HFFc6 (cell line): Measurements from ENCODE around the gene MYO10. TPM values are rescaled to one million over a fixed set of nuclear protein-coding genes. Genes with fewer than 3 reads are reported as not detected.
A peak's percentile ranks its signal among the peaks of the same experiment; 100 is the strongest.

Source experiments
- DNase-seq: peaks from one replicate; pipeline ENCODE4 v3.0.0-alpha.2; 2018
- H3K27ac Mint-ChIP-seq: 2 replicates; pipeline ENCODE4 v1.8.0; 2020; ENCODE audit warnings: mild to moderate bottlenecking, mixed read lengths
- H3K27me3 Mint-ChIP-seq: 2 replicates; pipeline ENCODE4 v1.8.0; 2021; ENCODE audit warnings: mild to moderate bottlenecking, moderate library complexity, mixed read lengths; ENCODE audit not compliant: insufficient read depth
- H3K36me3 Mint-ChIP-seq: 2 replicates; pipeline ENCODE4 v1.8.0; 2021; ENCODE audit warnings: low read depth, mixed read lengths
- H3K4me1 Mint-ChIP-seq: 2 replicates; pipeline ENCODE4 v1.8.0; 2020; ENCODE audit warnings: low read depth, mixed read lengths
- H3K4me3 Mint-ChIP-seq: 2 replicates; pipeline ENCODE4 v1.8.0; 2020; ENCODE audit warnings: mild to moderate bottlenecking, moderate library complexity, mixed read lengths
- H3K9me3 Mint-ChIP-seq: 2 replicates; pipeline ENCODE4 v1.8.0; 2020; ENCODE audit warnings: mild to moderate bottlenecking, mixed read lengths
- total RNA-seq, 6 experiments: library from RNA; stranded (reverse); fragmentation: NEBNext Ultra II Directional; extraction: Animal tissue kit (Norgen Biotek cat#: 25700); gene quantifications; 2 replicates in 1 of 6; 3 replicates in 5 of 6; pipeline ENCODE4 v1.2.3, GENCODE V29; 2021
- TF ChIP-seq, protein P1 (sequence below): fragments of 200-600 bp; sonication (generic); IDR thresholded peaks from 2 replicates; pipeline ENCODE4 v1.5.0; 2021; ENCODE audit warnings: antibody characterized with exemption, mild to moderate bottlenecking

The MYO10 gene
- total RNA-seq, 6 experiments from 2014 or later = 99.4 to 142 (median 129) TPM

DNA sequence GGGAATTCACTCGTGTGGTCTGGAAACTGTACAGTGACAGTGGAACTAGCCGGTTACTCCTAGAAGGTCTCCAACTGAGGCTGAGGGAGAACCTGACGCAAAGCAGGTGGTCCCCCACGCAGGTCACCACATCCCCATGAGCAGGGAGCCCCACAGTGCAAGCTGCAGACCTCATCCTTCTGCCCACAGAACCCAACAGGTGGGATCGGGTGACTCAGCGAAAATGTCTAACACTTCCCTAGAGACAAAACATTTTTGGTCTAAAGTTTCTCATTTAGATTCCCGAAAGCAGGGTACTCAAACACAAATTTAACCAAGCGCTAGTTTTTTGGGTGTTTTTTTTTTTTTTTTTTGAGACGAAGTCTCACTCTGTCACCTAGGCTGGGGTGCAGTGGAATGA lies 256.9 kb downstream of the MYO10 start:
- peaks cover 55% of the 10 kb centered on the region for H3K36me3 Mint-ChIP-seq
- peaks cover 9% of the 10 kb centered on the region for H3K27me3 Mint-ChIP-seq
- no peaks in the 10 kb centered on the region for H3K9me3 Mint-ChIP-seq
- no peak overlapping the region for H3K27ac Mint-ChIP-seq
- no peak overlapping the region for H3K4me3 Mint-ChIP-seq
- no peaks in the 10 kb centered on the region for H3K4me1 Mint-ChIP-seq
- no peak for DNase-seq
- TF ChIP-seq, protein P1, sequence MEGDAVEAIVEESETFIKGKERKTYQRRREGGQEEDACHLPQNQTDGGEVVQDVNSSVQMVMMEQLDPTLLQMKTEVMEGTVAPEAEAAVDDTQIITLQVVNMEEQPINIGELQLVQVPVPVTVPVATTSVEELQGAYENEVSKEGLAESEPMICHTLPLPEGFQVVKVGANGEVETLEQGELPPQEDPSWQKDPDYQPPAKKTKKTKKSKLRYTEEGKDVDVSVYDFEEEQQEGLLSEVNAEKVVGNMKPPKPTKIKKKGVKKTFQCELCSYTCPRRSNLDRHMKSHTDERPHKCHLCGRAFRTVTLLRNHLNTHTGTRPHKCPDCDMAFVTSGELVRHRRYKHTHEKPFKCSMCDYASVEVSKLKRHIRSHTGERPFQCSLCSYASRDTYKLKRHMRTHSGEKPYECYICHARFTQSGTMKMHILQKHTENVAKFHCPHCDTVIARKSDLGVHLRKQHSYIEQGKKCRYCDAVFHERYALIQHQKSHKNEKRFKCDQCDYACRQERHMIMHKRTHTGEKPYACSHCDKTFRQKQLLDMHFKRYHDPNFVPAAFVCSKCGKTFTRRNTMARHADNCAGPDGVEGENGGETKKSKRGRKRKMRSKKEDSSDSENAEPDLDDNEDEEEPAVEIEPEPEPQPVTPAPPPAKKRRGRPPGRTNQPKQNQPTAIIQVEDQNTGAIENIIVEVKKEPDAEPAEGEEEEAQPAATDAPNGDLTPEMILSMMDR = no peak

DNA sequence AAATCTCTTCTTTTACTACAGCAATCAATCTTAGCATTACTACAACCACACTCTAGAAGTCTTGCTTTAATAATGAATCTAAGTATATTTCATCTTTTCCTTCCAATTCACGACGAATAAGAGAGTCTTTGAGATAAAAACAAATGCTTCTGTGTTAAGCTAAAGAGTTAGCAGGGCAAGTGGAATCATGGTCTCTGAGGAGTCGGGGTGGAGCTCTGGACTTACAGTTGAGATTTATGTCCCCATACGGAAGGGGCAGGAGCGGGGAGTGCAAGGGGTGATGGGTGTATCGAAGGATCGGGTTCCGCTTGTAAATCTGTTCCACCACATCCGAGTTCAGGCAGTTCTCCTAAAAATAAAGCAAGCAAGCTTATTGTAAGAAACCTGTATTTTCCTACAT lies 260.3 kb downstream of the MYO10 start:
- peaks cover 41% of the 10 kb centered on the region for H3K36me3 Mint-ChIP-seq
- H3K4me1 Mint-ChIP-seq = no peaks in the 10 kb centered on the region
- H3K9me3 Mint-ChIP-seq = no peaks in the 10 kb centered on the region
- H3K27me3 Mint-ChIP-seq = peaks cover 9% of the 10 kb centered on the region; the same call in 1 of the 2 replicates
- H3K27ac Mint-ChIP-seq = peak overlapping the region; percentile 4; the same call in 1 of the 2 replicates
- TF ChIP-seq, protein P1 = no peak
- no peak for DNase-seq
- no peak overlapping the region for H3K4me3 Mint-ChIP-seq

DNA sequence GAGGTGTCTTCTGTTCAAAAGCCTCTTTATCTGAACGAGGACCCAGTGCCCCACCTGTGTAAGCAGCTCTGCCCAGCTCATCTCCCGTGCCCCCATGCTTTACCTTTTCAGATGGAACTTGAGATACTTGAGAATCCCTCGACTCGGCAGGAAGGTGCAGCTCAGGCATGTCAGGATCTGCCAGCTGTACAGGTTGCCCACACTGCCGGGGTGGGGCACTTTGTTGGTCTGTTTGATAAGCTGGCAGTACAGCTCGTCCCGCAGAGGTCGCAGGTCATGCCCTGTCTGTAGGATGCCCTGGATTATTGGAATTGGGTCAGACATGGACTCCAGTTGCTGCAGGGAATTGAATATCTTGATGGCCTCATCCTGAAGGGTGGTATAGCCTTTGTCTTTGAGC lies 261.3 kb downstream of the MYO10 start:
- H3K9me3 Mint-ChIP-seq = no peaks in the 10 kb centered on the region
- TF ChIP-seq, protein P1 = no peak
- DNase-seq = no peak
- no peak overlapping the region for H3K4me3 Mint-ChIP-seq
- H3K27me3 Mint-ChIP-seq = peaks cover 8% of the 10 kb centered on the region; the same call in 1 of the 2 replicates
- H3K27ac Mint-ChIP-seq = no peak overlapping the region; the same call in 1 of the 2 replicates
- peaks cover 9% of the 10 kb centered on the region for H3K4me1 Mint-ChIP-seq
- H3K36me3 Mint-ChIP-seq = peaks cover 40% of the 10 kb centered on the region

DNA sequence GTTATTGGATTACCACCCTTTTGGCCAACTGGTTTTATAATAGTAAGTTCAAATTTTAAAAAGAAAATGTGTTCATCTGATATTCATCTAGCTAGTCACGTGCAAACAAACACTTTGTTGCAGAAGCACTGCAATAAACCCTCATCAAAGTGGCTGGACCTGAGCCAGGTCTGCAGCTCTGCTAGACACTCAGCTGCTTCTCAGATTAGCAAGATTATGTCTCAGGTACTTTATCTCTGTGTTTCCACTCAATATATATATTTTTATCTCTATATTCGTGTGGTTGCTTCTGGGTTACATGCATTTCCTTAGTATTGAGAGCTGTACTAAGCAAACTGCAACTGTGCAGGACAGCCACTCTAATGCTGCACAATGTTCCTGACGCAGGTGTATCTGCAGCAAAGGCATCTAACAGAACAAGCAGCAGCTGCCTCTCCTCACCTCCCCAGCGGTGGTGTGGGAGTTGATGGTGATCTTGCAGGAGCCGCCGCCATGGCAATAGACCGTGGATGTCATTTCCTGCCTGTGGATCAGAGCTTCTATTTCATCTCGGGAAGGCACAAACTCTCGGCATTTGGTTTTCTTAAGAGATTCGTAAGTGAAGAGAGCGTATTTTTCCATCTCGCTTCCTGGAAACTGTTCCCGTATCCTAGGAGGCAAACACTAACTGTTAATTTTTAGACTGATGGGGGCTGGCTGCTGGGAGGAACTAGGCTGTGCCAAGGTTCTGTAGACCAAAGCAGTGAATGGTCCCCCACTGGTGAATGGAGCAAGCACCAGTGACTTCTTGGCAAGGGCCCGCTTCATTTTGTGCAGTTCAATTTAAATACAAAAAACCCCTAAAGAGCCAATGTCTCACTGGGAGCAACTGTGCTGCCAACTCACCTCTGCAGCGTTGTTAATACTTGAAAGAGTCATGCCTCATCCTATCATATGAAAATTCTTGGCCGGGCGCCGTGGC lies 262.6 kb downstream of the MYO10 start:
- Mint-ChIP-seq H3K27me3 (0 out of 2 replicates have a peak, but pooled peaks cover 4% of the 10 kb centered on the region), H3K27ac (no peak overlapping the region), H3K9me3 (no peaks in the 10 kb centered on the region), H3K4me1 (peaks cover 11% of the 10 kb centered on the region), H3K36me3 (peaks cover 39% of the 10 kb centered on the region), H3K4me3 (no peak overlapping the region)
- no peak for DNase-seq
- TF ChIP-seq, protein P1 = no peak

DNA sequence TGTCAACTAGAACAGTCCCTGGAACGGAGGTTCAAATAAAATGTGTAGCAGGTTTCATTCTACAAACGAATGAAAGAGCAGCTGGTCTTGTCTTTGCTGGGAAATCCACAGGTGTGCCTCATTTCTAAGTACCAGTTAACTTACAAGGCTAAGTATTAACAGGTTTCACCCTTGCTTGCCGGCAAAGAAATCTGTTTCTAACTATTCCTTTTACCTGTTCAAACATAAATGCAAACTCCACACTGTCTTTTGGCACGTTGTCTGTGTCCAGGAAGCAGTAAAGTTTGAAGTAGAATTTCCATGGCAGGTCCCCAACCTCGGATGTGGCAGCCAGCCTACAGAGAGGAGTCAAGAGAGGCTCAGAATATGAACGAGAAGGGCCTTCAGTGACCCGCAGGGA lies 264.9 kb downstream of the MYO10 start:
- no peaks in the 10 kb centered on the region; the same call in 1 of the 2 replicates for H3K9me3 Mint-ChIP-seq
- no peak for DNase-seq
- TF ChIP-seq, protein P1 = no peak
- peaks cover 11% of the 10 kb centered on the region for H3K4me1 Mint-ChIP-seq
- no peak overlapping the region for H3K4me3 Mint-ChIP-seq
- H3K27me3 Mint-ChIP-seq = peaks cover 14% of the 10 kb centered on the region
- no peak overlapping the region for H3K27ac Mint-ChIP-seq
- peaks cover 53% of the 10 kb centered on the region for H3K36me3 Mint-ChIP-seq
